ENCODE measurements around the gene OXT.

Gene OXT

DNA sequence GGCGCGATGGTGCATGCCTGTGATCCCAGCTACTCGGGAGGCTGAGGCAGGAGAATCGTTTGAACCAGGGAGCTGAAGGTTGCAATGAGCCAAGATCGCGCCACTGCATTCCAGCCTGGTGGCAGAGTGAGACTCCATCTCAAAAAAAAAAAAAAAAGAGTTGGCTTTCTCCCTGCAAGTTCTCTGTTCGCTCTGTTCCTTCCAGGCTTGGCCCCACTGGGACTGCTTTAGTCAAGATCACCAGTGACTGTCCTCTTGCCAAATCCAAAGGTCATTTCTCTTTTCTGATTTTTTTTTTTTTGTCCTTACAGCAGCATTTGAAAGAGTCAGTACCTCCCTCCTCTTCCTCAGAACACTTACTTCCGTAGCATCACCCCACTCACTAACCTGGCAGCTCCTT lies 38.8 kb upstream of the OXT start:
- DNase-seq (ENCODE audit: extremely low read depth, insufficient read length) = no peak
- TF ChIP-seq, protein P1, sequence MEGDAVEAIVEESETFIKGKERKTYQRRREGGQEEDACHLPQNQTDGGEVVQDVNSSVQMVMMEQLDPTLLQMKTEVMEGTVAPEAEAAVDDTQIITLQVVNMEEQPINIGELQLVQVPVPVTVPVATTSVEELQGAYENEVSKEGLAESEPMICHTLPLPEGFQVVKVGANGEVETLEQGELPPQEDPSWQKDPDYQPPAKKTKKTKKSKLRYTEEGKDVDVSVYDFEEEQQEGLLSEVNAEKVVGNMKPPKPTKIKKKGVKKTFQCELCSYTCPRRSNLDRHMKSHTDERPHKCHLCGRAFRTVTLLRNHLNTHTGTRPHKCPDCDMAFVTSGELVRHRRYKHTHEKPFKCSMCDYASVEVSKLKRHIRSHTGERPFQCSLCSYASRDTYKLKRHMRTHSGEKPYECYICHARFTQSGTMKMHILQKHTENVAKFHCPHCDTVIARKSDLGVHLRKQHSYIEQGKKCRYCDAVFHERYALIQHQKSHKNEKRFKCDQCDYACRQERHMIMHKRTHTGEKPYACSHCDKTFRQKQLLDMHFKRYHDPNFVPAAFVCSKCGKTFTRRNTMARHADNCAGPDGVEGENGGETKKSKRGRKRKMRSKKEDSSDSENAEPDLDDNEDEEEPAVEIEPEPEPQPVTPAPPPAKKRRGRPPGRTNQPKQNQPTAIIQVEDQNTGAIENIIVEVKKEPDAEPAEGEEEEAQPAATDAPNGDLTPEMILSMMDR (IDR thresholded peaks at IDR 0.05; ENCODE audit: insufficient read depth, low read length, poor library complexity, severe bottlenecking) = no peak
- H3K27me3 ChIP-seq (replicated peaks; ENCODE audit: control insufficient read depth, insufficient read depth, low read length) = no peaks in the 10 kb centered on the region

DNA sequence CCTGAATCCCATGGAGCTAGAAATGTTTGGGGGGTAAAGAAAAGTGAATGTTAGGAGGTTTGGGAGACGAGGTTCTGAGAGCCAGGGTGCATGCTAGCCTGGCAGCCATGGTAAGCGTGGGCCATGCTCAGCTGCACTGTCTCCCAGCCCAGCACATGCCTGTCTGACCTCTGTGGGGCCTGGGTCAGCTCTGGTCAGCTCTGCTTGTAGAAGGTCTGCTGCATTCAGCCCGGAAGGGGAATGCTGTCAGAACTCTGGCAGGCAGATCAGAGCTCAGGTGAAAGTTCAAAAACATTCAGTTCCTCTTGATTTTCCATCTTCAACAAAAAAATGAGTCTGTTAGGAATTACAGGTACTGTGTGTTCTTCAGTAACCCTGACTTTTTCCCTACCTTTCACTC lies 33.8 kb upstream of the OXT start:
- no peaks in the 10 kb centered on the region for H3K27me3 ChIP-seq (replicated peaks; ENCODE audit: control insufficient read depth, insufficient read depth, low read length)
- H3K4me3 ChIP-seq (replicated peaks; ENCODE audit: low read depth, low read length) = no peak overlapping the region
- DNase-seq (ENCODE audit: extremely low read depth, insufficient read length) = no peak
- H3K36me3 ChIP-seq (ENCODE audit: control insufficient read depth, insufficient read depth, low read length) = peaks cover 29% of the 10 kb centered on the region
- TF ChIP-seq, protein P1 (IDR thresholded peaks at IDR 0.05; ENCODE audit: insufficient read depth, low read length, poor library complexity, severe bottlenecking) = no peak

More for the DNA sequence above, 38.8 kb upstream of the OXT start:
- H3K4me3 ChIP-seq (replicated peaks; ENCODE audit: low read depth, low read length) = no peak overlapping the region
- peaks cover 31% of the 10 kb centered on the region for H3K36me3 ChIP-seq (ENCODE audit: control insufficient read depth, insufficient read depth, low read length)

DNA sequence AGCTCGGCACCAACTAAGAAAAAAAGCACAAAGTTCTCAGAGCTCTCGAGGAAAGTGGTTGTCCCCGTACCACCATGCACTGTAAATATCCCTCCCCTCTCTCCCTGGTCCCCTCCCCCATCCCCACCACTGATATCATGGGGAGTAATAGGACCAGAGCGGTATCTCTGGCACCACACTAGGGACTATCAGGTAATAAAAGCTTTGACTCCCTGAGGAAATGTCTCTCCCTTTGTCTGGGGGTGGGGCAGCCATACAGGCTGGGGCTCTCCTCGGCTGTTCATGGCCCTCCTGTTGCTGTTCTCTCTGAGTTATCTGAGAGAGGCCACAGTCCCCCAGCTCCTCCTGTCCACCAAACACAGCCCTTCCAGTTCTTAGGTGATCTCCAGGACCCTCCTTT lies 33.0 kb upstream of the OXT start:
- TF ChIP-seq, protein P1 (IDR thresholded peaks at IDR 0.05; ENCODE audit: insufficient read depth, low read length, poor library complexity, severe bottlenecking) = no peak
- DNase-seq (ENCODE audit: extremely low read depth, insufficient read length) = no peak
- H3K36me3 ChIP-seq (ENCODE audit: control insufficient read depth, insufficient read depth, low read length) = peaks cover 28% of the 10 kb centered on the region

DNA sequence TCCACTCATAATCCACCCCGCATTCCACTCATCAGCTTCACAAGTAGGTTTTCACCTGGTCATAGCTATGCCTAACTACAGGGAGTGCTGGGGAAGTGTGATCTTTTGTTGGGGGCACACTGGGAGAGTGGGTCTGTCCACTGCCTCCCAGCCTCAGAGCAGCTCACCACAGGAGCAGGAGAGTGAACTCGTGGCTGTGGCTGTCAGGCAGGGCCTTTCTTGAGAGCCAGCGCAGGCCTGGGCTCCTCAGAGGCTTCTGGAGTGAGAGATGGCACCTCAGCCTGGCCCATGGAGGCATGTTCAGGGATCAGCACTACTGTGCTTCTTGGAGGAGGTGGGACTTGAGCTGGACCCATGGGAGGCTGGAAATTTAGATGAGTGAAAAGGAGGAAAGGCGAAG lies 32.0 kb upstream of the OXT start:
- no peaks in the 10 kb centered on the region for H3K27me3 ChIP-seq (replicated peaks; ENCODE audit: control insufficient read depth, insufficient read depth, low read length)
- TF ChIP-seq, protein P1 (IDR thresholded peaks at IDR 0.05; ENCODE audit: insufficient read depth, low read length, poor library complexity, severe bottlenecking) = no peak
- H3K36me3 ChIP-seq (ENCODE audit: control insufficient read depth, insufficient read depth, low read length) = peaks cover 28% of the 10 kb centered on the region
- no peak for DNase-seq (ENCODE audit: extremely low read depth, insufficient read length)
- no peak overlapping the region for H3K4me3 ChIP-seq (replicated peaks; ENCODE audit: low read depth, low read length)

More for the DNA sequence above, 33.0 kb upstream of the OXT start:
- no peaks in the 10 kb centered on the region for H3K27me3 ChIP-seq (replicated peaks; ENCODE audit: control insufficient read depth, insufficient read depth, low read length)
- no peak overlapping the region for H3K4me3 ChIP-seq (replicated peaks; ENCODE audit: low read depth, low read length)

DNA sequence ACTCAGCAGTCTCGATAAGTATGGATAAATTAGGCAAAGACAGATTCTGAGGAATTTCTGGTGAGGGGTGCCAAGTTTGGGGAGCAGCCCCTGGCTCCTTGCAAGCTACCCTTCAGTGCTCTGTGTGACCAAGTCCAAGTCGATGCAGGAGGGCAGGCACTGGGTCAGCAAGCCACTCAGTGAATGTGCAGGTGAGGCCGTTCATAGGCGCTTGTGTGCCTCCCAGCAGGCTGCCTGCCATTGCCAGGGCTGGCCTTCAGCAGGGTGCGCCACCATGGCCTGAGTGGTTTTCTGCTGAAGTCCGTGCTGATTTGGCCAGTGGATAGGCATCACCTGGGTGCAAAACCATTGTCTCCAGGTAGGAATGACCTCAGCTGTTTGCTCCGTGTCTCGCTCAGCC lies 31.3 kb upstream of the OXT start:
- no peak for DNase-seq (ENCODE audit: extremely low read depth, insufficient read length)
- H3K27me3 ChIP-seq (replicated peaks; ENCODE audit: control insufficient read depth, insufficient read depth, low read length) = no peaks in the 10 kb centered on the region
- H3K36me3 ChIP-seq (ENCODE audit: control insufficient read depth, insufficient read depth, low read length) = peaks cover 28% of the 10 kb centered on the region
- TF ChIP-seq, protein P1 (IDR thresholded peaks at IDR 0.05; ENCODE audit: insufficient read depth, low read length, poor library complexity, severe bottlenecking) = no peak
- H3K4me3 ChIP-seq (replicated peaks; ENCODE audit: low read depth, low read length) = no peak overlapping the region

DNA sequence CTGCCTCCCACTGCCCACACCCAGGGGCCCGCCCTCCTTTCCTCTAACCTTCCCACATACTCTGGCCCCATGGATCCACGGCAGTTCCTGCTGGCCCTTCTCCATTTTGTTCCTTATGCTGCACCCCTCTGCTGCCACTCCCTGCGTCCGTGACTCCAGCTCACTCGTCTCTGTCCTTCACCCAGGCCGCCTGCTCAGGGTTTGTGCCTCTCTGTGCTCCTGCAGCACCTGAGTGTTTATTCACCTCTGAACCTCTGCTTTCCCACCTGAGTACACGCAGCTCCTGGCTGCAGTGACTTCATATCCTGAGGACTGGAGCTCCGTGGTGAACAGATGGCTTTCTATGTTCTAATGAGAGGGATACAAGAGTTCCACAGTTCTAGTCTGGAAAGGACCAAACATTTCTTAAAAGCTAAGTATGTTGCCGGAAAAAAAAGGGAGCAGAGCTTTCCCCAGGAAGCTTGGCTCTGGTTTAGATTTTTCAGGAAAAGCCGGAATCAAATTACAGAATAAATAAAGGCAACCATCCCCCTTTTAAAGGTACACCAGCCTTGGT lies 29.5 kb upstream of the OXT start:
- TF ChIP-seq, protein P1 (IDR thresholded peaks at IDR 0.05; ENCODE audit: insufficient read depth, low read length, poor library complexity, severe bottlenecking) = no peak
- Histone ChIP-seq H3K4me3 (replicated peaks; ENCODE audit: low read depth, low read length) (no peak overlapping the region), H3K27me3 (replicated peaks; ENCODE audit: control insufficient read depth, insufficient read depth, low read length) (no peaks in the 10 kb centered on the region), H3K36me3 (ENCODE audit: control insufficient read depth, insufficient read depth, low read length) (peaks cover 17% of the 10 kb centered on the region)
- no peak for DNase-seq (ENCODE audit: extremely low read depth, insufficient read length)
